HL-60 (cell line): ENCODE results near the gene RASD2.

Source experiments
- POLR2AphosphoS5 ChIP-seq: IDR thresholded peaks from 2 replicates; pipeline ENCODE4 v1.6.1; 2012; ENCODE audit warnings: low read depth
- TF ChIP-seq, protein P1 (sequence below): IDR thresholded peaks from one replicate; pipeline ENCODE4 v1.5.1; 2011; ENCODE audit warnings: low read length, control low read depth, inconsistent platforms; ENCODE audit not compliant: insufficient read depth

DNA sequence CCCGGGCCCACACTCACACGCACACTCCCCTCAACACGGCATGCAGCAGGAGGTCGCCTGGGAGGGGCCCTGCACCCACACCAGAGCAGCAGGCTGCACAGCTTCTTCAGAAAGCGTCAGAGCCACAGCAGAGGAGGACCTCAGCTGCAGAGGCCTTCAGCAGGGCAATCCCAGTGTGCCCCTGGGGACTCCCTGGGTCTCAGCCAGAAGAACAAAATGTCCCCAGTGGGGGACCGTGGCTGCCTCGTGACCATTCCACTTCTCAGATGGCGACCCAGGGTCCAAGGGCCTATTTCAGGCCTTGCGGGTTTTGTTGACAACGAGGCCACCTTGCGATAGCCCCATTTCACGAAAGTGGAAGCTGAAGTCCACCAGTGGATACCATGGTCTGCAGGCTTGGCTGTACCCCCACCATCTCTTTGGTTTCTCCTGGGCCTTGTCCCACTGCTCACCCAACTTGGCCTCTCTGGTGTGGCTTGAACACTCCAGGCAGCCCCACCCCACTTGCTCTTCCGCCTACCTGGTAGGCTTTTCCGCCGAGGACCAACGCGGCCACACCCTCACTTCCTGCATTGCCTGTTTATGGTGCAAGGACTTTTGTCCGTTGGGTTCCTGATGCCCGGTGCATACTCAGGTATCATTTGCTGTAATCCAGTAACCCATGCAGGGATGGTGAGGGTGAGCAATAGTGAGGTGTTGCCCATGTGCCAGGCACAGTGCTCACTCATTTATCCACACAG is 38.4 kb downstream of the RASD2 start:
- TF ChIP-seq, protein P1, sequence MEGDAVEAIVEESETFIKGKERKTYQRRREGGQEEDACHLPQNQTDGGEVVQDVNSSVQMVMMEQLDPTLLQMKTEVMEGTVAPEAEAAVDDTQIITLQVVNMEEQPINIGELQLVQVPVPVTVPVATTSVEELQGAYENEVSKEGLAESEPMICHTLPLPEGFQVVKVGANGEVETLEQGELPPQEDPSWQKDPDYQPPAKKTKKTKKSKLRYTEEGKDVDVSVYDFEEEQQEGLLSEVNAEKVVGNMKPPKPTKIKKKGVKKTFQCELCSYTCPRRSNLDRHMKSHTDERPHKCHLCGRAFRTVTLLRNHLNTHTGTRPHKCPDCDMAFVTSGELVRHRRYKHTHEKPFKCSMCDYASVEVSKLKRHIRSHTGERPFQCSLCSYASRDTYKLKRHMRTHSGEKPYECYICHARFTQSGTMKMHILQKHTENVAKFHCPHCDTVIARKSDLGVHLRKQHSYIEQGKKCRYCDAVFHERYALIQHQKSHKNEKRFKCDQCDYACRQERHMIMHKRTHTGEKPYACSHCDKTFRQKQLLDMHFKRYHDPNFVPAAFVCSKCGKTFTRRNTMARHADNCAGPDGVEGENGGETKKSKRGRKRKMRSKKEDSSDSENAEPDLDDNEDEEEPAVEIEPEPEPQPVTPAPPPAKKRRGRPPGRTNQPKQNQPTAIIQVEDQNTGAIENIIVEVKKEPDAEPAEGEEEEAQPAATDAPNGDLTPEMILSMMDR = no peak
- TF ChIP-seq POLR2AphosphoS5 = no peak
